OCI-LY3 (cell line): ENCODE measurements around the gene GPR55.

Experiments used
- EZH2phosphoT487 ChIP-seq: fragments of 200-600 bp; shearing (Covaris generic); IDR thresholded peaks from 2 replicates; pipeline ENCODE4 v1.6.1; 2018; ENCODE audit warnings: antibody characterized with exemption, mixed run types, low read depth
- TF ChIP-seq, protein P1 (sequence below): fragments of 200-600, 300-600 bp; sonication (generic); IDR thresholded peaks from 2 replicates; pipeline ENCODE4 v1.5.1; 2014; ENCODE audit warnings: antibody characterized with exemption, low read length, low read depth

DNA sequence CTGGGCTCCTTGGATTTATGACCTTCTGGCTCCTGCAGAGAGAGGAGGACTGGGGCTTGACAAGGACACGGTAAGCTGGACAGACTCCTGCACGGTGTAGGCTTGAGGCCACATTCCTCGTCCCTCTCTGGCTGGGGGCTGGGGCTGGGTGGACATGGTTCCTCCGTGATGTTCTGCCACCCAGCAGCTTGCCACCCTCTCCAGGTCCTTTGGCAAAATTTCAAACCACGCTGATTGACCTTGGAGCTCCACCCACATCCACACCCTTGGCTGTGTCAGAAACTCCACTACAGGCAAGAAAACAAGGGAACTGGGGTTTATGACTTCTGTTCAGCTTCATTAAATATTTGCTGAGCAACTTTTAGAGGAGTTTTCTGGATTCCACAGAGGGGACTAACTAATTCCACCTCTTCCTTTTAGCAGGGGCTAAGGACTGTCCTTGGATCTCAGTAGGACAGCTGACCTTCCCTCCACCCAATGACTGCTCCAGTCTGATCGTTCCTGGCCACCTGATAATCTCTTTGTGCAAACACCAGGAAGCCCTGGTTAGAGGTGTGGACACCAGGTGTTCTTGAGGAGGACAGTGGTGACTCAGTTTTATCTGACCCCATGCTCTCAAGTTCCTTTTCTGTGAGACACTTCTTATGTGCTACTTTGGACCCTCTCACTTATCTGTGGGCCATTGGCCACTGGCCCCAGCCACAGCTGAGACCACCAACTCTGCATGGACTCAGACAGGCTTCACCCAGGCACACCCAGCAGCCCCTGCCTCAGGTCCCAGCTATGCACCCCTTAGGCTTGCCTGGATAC is 29.3 kb downstream of the GPR55 start:
- TF ChIP-seq, protein P1, sequence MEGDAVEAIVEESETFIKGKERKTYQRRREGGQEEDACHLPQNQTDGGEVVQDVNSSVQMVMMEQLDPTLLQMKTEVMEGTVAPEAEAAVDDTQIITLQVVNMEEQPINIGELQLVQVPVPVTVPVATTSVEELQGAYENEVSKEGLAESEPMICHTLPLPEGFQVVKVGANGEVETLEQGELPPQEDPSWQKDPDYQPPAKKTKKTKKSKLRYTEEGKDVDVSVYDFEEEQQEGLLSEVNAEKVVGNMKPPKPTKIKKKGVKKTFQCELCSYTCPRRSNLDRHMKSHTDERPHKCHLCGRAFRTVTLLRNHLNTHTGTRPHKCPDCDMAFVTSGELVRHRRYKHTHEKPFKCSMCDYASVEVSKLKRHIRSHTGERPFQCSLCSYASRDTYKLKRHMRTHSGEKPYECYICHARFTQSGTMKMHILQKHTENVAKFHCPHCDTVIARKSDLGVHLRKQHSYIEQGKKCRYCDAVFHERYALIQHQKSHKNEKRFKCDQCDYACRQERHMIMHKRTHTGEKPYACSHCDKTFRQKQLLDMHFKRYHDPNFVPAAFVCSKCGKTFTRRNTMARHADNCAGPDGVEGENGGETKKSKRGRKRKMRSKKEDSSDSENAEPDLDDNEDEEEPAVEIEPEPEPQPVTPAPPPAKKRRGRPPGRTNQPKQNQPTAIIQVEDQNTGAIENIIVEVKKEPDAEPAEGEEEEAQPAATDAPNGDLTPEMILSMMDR = no peak
- TF ChIP-seq EZH2phosphoT487 = no peak
